A549 (cell line): Measurements from ENCODE around the gene MYH10. TPM values are rescaled to one million over a fixed set of nuclear protein-coding genes. Genes with fewer than 3 reads are reported as not detected.
A peak's percentile ranks its signal among the peaks of the same experiment; 100 is the strongest.

Experiments
- ATAC-seq, 2 experiments: fragments of 200-7000 bp in 1 of 2; fragments of >200 bp in 1 of 2; cut with Nextera tagmentation in 1 of 2; cut with Tn5 transposase in 1 of 2; 3 replicates each; pipeline versions ENCODE4 v1.8.0 to v1.9.1; 2018 to 2020; ENCODE audit warnings: mild to moderate bottlenecking in 1 of 2, moderate library complexity in 1 of 2
- CTCF ChIA-PET: fragments of 300-600 bp; sonication (Branson Sonifier 250); formaldehyde crosslinking; extraction: SDS; loops from one replicate; lab custom pipeline; 2021; ENCODE audit warnings: antibody characterized with exemption, inconsistent platforms; lab: Yijun Ruan, JAX
- POLR2A ChIA-PET: fragments of 350-600 bp; formaldehyde crosslinking; extraction: SDS; loops from one replicate; lab custom pipeline; 2021; ENCODE audit warnings: antibody characterized with exemption, inconsistent platforms; lab: Yijun Ruan, JAX
- DNase-seq, 2 experiments: peaks; one replicate each; pipeline versions ENCODE4 v3.0.0 to v3.0.0-alpha.2; 2011 to 2016; ENCODE audit warnings: low read depth in 1 of 2, low spot score in 1 of 2
- FAIRE-seq: peaks from 2 replicates; lab custom pipeline; 2011; peaks lifted over from hg19 to GRCh38; lab: Jason Lieb, UNC
- H3K27ac ChIP-seq, 2 experiments: fragments of >200 bp; sonication (Bioruptor Twin); formaldehyde crosslinking; 3 replicates each; pipeline ENCODE4 v1.5.1; 2016 to 2017
- H3K4me1 ChIP-seq: fragments of >200 bp; sonication (Bioruptor Twin); formaldehyde crosslinking; 3 replicates; pipeline ENCODE4 v1.6.1; 2016
- H3K4me2 ChIP-seq: fragments of >200 bp; sonication (Bioruptor Twin); formaldehyde crosslinking; 3 replicates; pipeline ENCODE4 v1.6.1; 2016
- H3K4me3 ChIP-seq: fragments of >200 bp; sonication (Bioruptor Twin); formaldehyde crosslinking; 3 replicates; pipeline ENCODE4 v1.5.1; 2016
- H3K9me3 ChIP-seq: fragments of >200 bp; sonication (Bioruptor Twin); formaldehyde crosslinking; 3 replicates; pipeline ENCODE4 v1.6.1; 2016
- BCL3 ChIP-seq: fragments of >200 bp; sonication (Bioruptor Twin); formaldehyde crosslinking; IDR thresholded peaks from 3 replicates; pipeline ENCODE4 v1.6.1; 2016
- CBX8 ChIP-seq: fragments of 200-600 bp; sonication (generic); IDR thresholded peaks from 2 replicates; pipeline ENCODE4 v1.6.1; 2016
- CEBPB ChIP-seq, 2 experiments: fragments of >200 bp in 1 of 2; sonication (Bioruptor Twin) in 1 of 2; formaldehyde crosslinking in 1 of 2; IDR thresholded peaks; 2 replicates each; pipeline ENCODE4 v1.6.1; 2012 to 2016
- CHD2 ChIP-seq: fragments of 150-350 bp; IDR thresholded peaks from 2 replicates; pipeline ENCODE4 v1.6.1; 2014; ENCODE audit warnings: low read length; ENCODE audit not compliant: partially characterized antibody
- CTCF ChIP-seq: fragments of >200 bp; sonication (Bioruptor Twin); formaldehyde crosslinking; IDR thresholded peaks from 3 replicates; pipeline ENCODE4 v1.5.1; 2016
- ESRRA ChIP-seq: fragments of 150-350 bp; IDR thresholded peaks from 2 replicates; pipeline ENCODE4 v1.6.1; 2014; ENCODE audit warnings: mild to moderate bottlenecking, low read length, borderline replicate concordance
- HES2 ChIP-seq: fragments of >200 bp; sonication (Bioruptor Twin); formaldehyde crosslinking; IDR thresholded peaks from 2 replicates; pipeline ENCODE4 v1.6.1; 2016
- HMGXB4 ChIP-seq: fragments of 250-450 bp; sonication (Bioruptor Pico); IDR thresholded peaks from 2 replicates; pipeline ENCODE4 v1.5.0; 2021; ENCODE audit warnings: mild to moderate bottlenecking, moderate library complexity, borderline replicate concordance
- HOXB5 ChIP-seq: fragments of 250-450 bp; sonication (Bioruptor Pico); IDR thresholded peaks from 2 replicates; pipeline ENCODE4 v1.5.0; 2020; ENCODE audit warnings: mild to moderate bottlenecking, moderate library complexity
- JUN ChIP-seq, 2 experiments: fragments of >200 bp; sonication (Bioruptor Twin); formaldehyde crosslinking; IDR thresholded peaks; 2 replicates in 1 of 2; 3 replicates in 1 of 2; pipeline ENCODE4 v1.6.1; 2016 to 2017
- KDM1A ChIP-seq: fragments of 200-600 bp; sonication (generic); IDR thresholded peaks from 2 replicates; pipeline ENCODE4 v1.6.1; 2016; ENCODE audit warnings: low read depth, mild to moderate bottlenecking
- MAX ChIP-seq: IDR thresholded peaks from 2 replicates; pipeline ENCODE4 v1.6.1; 2012
- MAZ ChIP-seq: fragments of 150-350 bp; IDR thresholded peaks from 2 replicates; pipeline ENCODE4 v1.6.1; 2014; ENCODE audit warnings: antibody characterized with exemption, low read depth, low read length, borderline replicate concordance
- MYC ChIP-seq: IDR thresholded peaks from 2 replicates; pipeline ENCODE4 v1.6.1; 2012; ENCODE audit warnings: mild to moderate bottlenecking, inconsistent platforms, low read length, improper control_type of control experiment, borderline replicate concordance
- NR3C1 ChIP-seq: fragments of >200 bp; sonication (Bioruptor Twin); formaldehyde crosslinking; IDR thresholded peaks from 3 replicates; pipeline ENCODE4 v1.6.1; 2017
- PBX3 ChIP-seq: IDR thresholded peaks from 2 replicates; pipeline ENCODE4 v1.6.1; 2012
- PHF8 ChIP-seq: fragments of 200-600 bp; sonication (generic); IDR thresholded peaks from 2 replicates; pipeline ENCODE4 v1.6.1; 2016; ENCODE audit warnings: low read depth, mild to moderate bottlenecking, antibody characterized with exemption, moderate library complexity, borderline replicate concordance
- POLR2AphosphoS2 ChIP-seq: conservative IDR thresholded peaks from 2 replicates; pipeline ENCODE4 v1.6.1; 2012; ENCODE audit warnings: low read length, improper control_type of control experiment, inconsistent platforms
- RCOR1 ChIP-seq: fragments of 150-350 bp; IDR thresholded peaks from 2 replicates; pipeline ENCODE4 v1.6.1; 2014; ENCODE audit warnings: antibody characterized with exemption, low read length, low read depth
- REST ChIP-seq: fragments of 200-600 bp; sonication (generic); IDR thresholded peaks from 2 replicates; pipeline ENCODE4 v1.6.1; 2016; ENCODE audit warnings: antibody characterized with exemption, mild to moderate bottlenecking, moderate library complexity
- RNF2 ChIP-seq: fragments of 200-600 bp; sonication (generic); IDR thresholded peaks from 2 replicates; pipeline ENCODE4 v1.6.1; 2016; ENCODE audit warnings: low read depth, mild to moderate bottlenecking, antibody characterized with exemption, moderate library complexity, borderline replicate concordance
- WGBS: methylation state at CpG from one replicate; pipeline ENCODE4 v1.1.6; 2017; ENCODE audit errors: missing lambda C conversion rate; 5-methylcytosine and 5-hydroxymethylcytosine counted together
- polyA plus RNA-seq, 4 experiments: library from polyadenylated mRNA; depleted of rRNA in 3 of 4; stranded (reverse); fragments of >200 nt; fragmentation: RNase III in 1 of 4; extraction: RNeasy Plus Mini Kit Qiagen cat#74134 plus additional on column Dnase treatment in 1 of 4; gene quantifications; 2 replicates in 3 of 4; 3 replicates in 1 of 4; pipeline ENCODE4 v1.2.3, GENCODE V29; 2011 to 2017

Gene MYH10
- polyA plus RNA-seq, 2 of the 4 experiments (the other 2 are of a cell fraction) = 26.5 to 28.3 TPM

- Histone ChIP-seq H3K4me2 (no peak overlapping the region), H3K4me1 (no peaks in the 10 kb centered on the region), H3K9me3 (no peaks in the 10 kb centered on the region), H3K27ac (no peak overlapping the region), H3K4me3 (no peak overlapping the region)
- ATAC-seq (no peak), FAIRE-seq (no peak), DNase-seq (no peak)
- TF ChIP-seq CHD2 = no peak
- TF ChIP-seq REST = no peak
- no peak for TF ChIP-seq POLR2AphosphoS2
- TF ChIP-seq CTCF = no peak
- TF ChIP-seq PBX3 = no peak
- 37% methylated on average over 4 of the region's 4 CpGs for WGBS
- CTCF ChIA-PET = interaction anchor here (0.7 to 2.0 kb wide), 3 partner anchors 9 to 75 kb away, joined by 3 to 6 read pairs (median 5); no protein-coding TSS in a partner anchor
- POLR2A ChIA-PET = no interaction called here
These were observed 39.9 kb upstream of the MYH10 start for GRCh38 chr17:8670421-8670820.

GRCh38 chr17:8668176-8668740 is 37.7 kb upstream of the MYH10 start:
- peak; percentile 74 for FAIRE-seq
- CTCF ChIA-PET = no interaction called here
- 81% methylated on average over 4 of the region's 4 CpGs for WGBS

More at GRCh38 chr17:8668176-8668740, 37.7 kb upstream of the MYH10 start:
- Histone ChIP-seq H3K4me3 (no peak overlapping the region), H3K27ac (no peak overlapping the region), H3K9me3 (no peaks in the 10 kb centered on the region), H3K4me2 (no peak overlapping the region), H3K4me1 (no peaks in the 10 kb centered on the region)
- TF ChIP-seq RNF2 (no peak), POLR2AphosphoS2 (no peak), CBX8 (no peak), CEBPB (IDR thresholded peaks at IDR 0.05) (no peak), RCOR1 (no peak), HOXB5 (CRISPR knock-in tag) (no peak), NR3C1 (no peak), ESRRA (no peak), PBX3 (no peak), PHF8 (no peak), HMGXB4 (CRISPR knock-in tag) (no peak), MAZ (no peak), MAX (no peak), KDM1A (no peak), MYC (no peak), JUN (IDR thresholded peaks at IDR 0.05) (no peak), HES2 (no peak), BCL3 (no peak)
- POLR2A ChIA-PET = no interaction called here
- no peak for ATAC-seq
- no peak for DNase-seq
